GM21528 (cell line): Measurements from ENCODE around the gene SERTAD1.

ENCODE experiments used
- ATAC-seq: cut with Tn5 transposase; IDR thresholded peaks from one replicate; pipeline ENCODE4 v1.9.1; 2021; ENCODE audit warnings: mild to moderate bottlenecking, moderate library complexity; ENCODE audit not compliant: unreplicated experiment, low FRiP score

Gene SERTAD1

DNA sequence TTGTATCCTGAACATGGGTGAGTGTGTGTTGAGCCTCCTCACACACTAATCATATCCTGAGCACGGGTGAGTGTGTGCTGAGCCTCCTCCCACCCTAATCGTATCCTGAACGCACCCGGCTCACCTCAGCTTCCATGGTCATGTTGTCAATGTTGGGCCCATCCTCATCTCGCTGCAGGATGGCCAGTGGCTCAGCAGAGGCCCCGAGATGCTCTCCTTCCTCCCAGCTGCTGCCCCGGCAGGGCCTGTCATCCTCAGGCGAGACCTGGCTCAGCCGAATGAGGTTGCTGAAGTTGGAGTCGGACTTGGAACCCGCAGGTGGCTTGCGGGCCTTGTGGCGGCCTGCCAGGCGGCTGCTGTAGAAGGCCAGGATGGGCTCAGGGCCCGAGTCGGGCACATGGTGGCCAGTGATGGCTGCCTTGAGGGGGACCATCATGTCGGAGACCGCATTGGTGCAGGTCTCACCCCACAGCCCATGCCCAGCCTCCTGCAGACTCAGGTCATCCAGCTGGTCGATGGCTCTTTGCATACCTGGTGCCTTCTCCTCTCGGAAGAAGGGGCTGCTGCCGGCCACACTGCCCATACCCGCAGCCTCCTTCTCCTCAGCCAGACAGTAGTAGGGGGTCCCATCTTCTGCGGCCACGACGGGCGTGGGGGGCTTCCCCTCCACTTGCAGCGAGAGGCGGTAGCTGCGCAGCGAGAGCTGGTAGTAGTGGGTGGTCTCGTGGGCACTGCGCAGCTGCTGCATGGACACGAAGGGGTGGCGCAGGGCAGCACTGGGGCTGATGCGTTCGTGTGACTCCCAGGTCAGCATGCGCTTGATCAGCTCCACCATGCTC is 45.4 kb downstream of the SERTAD1 start:
- no peak for ATAC-seq

DNA sequence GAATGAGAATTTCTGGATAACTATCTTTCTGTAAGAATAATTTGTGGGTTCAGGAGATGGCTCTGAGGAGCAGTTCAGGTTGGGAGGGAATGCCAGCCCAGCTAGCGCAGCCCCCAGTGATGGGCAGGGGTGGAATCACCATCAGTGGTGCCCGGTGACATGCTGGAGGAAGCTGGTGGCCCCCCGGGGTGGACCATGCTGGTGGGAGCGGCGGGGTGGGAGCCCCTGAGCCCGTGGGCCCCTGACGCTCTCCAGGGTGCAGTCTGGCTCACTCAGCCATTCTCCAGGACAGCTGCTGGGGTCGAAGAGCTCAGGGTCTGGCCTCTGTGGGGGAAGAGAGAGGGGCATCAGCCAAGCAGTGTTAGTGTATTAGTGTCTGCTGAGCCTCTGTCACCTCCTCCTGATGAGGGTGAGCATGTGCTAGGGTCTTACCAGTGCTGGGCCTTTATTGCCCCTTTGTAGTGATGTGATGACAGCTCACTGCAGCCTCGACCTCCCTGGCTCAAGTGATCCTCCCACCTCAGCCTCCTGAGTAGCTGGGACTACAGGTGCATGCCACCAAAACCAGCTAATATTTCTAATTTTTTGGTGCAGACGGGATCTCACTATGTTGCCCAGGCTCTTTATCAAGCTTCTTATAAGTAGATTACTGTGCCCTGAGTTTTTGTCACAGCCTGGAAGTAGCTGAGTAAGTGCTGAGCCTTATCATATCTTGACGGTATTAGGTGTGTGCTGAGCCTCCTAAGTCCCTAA is 46.2 kb downstream of the SERTAD1 start:
- no peak for ATAC-seq

DNA sequence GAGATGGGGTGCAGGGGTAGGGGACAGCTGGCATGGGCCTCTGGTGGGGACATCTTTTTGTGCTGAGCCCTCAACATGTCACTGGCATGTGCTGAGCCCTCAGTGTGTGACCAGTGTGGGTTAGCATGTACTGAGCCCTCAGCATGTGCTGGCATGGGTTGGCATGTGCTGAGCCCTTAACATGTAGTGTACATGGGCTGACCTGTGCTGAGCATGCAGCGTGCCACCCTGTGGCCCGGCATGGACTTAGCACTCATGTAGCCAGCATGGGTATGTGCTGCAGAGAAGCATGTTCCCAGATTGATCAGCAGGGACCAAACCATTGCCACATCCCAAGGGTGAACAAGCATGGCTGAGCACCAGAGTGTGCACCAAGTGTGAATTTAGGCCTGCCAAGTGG is 47.3 kb downstream of the SERTAD1 start:
- no peak for ATAC-seq

DNA sequence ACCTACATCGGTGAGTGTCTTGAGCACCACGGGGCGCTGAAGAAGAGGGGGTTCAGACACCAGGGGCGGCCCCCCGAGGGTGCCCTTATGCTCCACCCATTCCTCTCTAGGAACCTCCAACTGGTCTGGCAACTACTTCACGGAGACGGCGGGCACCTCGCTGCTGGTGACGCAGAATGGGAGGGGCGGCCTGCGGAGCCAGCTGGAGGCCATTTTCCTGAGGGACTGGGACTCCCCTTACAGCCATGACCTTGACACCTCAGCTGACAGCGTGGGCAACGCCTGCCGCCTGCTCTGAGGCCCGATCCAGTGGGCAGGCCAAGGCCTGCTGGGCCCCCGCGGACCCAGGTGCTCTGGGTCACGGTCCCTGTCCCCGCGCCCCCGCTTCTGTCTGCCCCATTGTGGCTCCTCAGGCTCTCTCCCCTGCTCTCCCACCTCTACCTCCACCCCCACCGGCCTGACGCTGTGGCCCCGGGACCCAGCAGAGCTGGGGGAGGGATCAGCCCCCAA is 47.9 kb downstream of the SERTAD1 start:
- ATAC-seq: no peak

DNA sequence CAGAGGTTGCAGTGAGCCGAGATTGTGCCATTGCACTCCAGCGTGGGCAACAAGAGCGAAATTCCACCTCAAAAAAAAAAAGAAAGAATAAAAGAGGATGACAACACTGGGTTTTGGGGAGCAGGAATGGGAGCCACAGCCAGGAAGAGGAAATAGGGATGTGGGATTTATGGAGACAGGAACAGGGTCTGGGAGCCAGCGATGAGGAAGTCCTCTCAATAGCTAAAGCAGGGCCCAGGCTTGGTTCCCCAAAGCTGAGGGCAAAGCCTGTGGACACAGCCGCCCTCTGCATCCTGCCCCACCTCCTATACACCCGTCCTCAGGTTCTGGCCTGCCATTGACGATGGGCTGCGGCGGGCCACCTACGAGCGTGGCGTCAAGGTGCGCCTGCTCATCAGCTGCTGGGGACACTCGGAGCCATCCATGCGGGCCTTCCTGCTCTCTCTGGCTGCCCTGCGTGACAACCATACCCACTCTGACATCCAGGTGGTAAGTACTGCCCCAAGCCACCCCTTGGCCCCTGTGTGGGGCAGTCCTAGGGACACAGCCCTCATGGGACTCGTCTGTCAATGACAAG is 49.4 kb downstream of the SERTAD1 start:
- no peak for ATAC-seq

DNA sequence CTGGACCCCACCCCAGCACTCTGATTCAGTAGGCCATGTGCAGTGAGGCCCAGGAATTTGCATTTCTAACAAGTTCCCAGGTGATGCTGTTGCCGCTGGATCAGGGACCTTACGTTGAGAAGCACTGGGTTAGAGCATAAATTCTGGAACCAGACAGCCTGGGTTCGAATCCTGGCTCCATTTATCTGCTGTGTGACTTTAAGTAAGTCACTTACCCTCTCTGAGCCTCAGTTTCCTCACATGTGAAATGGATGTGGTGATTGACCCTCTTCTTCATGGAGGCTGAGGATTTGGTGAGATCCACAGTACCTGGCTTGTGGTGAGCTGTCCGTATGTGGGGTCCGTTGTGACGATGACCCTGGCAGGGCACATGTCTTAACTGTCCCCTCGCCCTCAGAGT is 51.7 kb downstream of the SERTAD1 start:
- no peak for ATAC-seq

GRCh38 chr19:40371802-40372122 is 54.0 kb downstream of the SERTAD1 start:
- no peak for ATAC-seq
